ENCODE data around the gene SS18.

- TF ChIP-seq CTCF (conservative IDR thresholded peaks at IDR 0.05; ENCODE audit: low read length): no peak
- no peak for TF ChIP-seq EZH2phosphoT487 (IDR thresholded peaks at IDR 0.05; ENCODE audit: borderline replicate concordance)
These were observed 69.2 kb downstream of the SS18 start for GRCh38 chr18:26021061-26021754.

All from Loucy (cell line).